Loucy (cell line): ENCODE results near the gene HOTAIR.

Source experiments
- H2AFZ ChIP-seq: fragments of 200-600 bp; sonication (generic); 2 replicates; pipeline ENCODE4 v1.6.0; 2016; ENCODE audit warnings: antibody characterized with exemption, mild to moderate bottlenecking, low read length, moderate library complexity
- H3F3A ChIP-seq: fragments of 200-600 bp; 2 replicates; pipeline ENCODE4 v1.6.0; 2016; ENCODE audit warnings: antibody characterized with exemption, low read depth, mild to moderate bottlenecking
- H3K27me3 ChIP-seq: fragments of 200-600 bp; sonication (generic); 2 replicates; pipeline ENCODE4 v1.6.1; 2014; ENCODE audit warnings: low read length, mild to moderate bottlenecking; ENCODE audit not compliant: insufficient read depth, poor library complexity, severe bottlenecking
- H3K36me3 ChIP-seq: fragments of 200-600 bp; sonication (generic); 2 replicates; pipeline ENCODE4 v1.6.1; 2016; ENCODE audit warnings: low read length; ENCODE audit not compliant: insufficient read depth
- H3K4me1 ChIP-seq: fragments of 200-600 bp; sonication (generic); 2 replicates; pipeline ENCODE4 v1.5.1; 2014; ENCODE audit warnings: low read length, mild to moderate bottlenecking; ENCODE audit not compliant: insufficient read depth, poor library complexity, severe bottlenecking
- H3K4me2 ChIP-seq: fragments of 200-600 bp; sonication (generic); 2 replicates; pipeline ENCODE4 v1.6.0; 2014; ENCODE audit warnings: antibody characterized with exemption, low read length, low read depth, mild to moderate bottlenecking; ENCODE audit not compliant: poor library complexity, severe bottlenecking
- H3K4me3 ChIP-seq: fragments of 200-600 bp; sonication (generic); 2 replicates; pipeline ENCODE4 v1.5.1; 2014; ENCODE audit warnings: low read length, mild to moderate bottlenecking, mixed read lengths; ENCODE audit not compliant: poor library complexity, severe bottlenecking
- H3K79me2 ChIP-seq: fragments of 200-600 bp; sonication (generic); 2 replicates; pipeline ENCODE4 v1.6.1; 2014; ENCODE audit warnings: low read length; ENCODE audit not compliant: insufficient read depth
- H3K9ac ChIP-seq: fragments of 200-600 bp; sonication (generic); 2 replicates; pipeline ENCODE4 v1.6.0; 2014; ENCODE audit warnings: mild to moderate bottlenecking, low read depth, low read length, moderate library complexity; ENCODE audit not compliant: poor library complexity, severe bottlenecking
- H3K9me2 ChIP-seq: fragments of 200-600 bp; sonication (generic); replicated peaks from 2 replicates; pipeline ENCODE4 v1.6.1; 2016; ENCODE audit warnings: low read depth, low read length, mixed read lengths
- H3K9me3 ChIP-seq: fragments of 200-600 bp; sonication (generic); 2 replicates; pipeline ENCODE4 v1.6.1; 2014; ENCODE audit warnings: mild to moderate bottlenecking, antibody characterized with exemption, low read length, low read depth; ENCODE audit not compliant: insufficient read depth
- H4K20me1 ChIP-seq: fragments of 200-600 bp; sonication (generic); 2 replicates; pipeline ENCODE4 v1.6.0; 2014; ENCODE audit warnings: antibody characterized with exemption, low read length, mild to moderate bottlenecking; ENCODE audit not compliant: insufficient read depth, poor library complexity, severe bottlenecking
- CTCF ChIP-seq: fragments of 200-600 bp; sonication (generic); conservative IDR thresholded peaks from 2 replicates; pipeline ENCODE4 v1.5.1; 2014; ENCODE audit warnings: mild to moderate bottlenecking, antibody characterized with exemption, low read length
- EZH2phosphoT487 ChIP-seq: fragments of 200-600 bp; IDR thresholded peaks from 2 replicates; pipeline ENCODE4 v1.6.1; 2018; ENCODE audit warnings: antibody characterized with exemption, mild to moderate bottlenecking, moderate library complexity, borderline replicate concordance

Gene HOTAIR

GRCh38 chr12:53994009-53994263, 19.2 kb upstream of the HOTAIR start:
- Histone ChIP-seq H3F3A (no peaks in the 10 kb centered on the region), H3K9ac (no peak overlapping the region), H3K27me3 (no peaks in the 10 kb centered on the region), H3K9me3 (no peaks in the 10 kb centered on the region), H3K36me3 (no peaks in the 10 kb centered on the region), H3K4me1 (peaks cover 65% of the 10 kb centered on the region), H3K4me2 (no peak overlapping the region), H3K4me3 (no peak overlapping the region), H2AFZ (no peak overlapping the region), H3K9me2 (no peaks in the 10 kb centered on the region), H3K79me2 (peaks cover 47% of the 10 kb centered on the region), H4K20me1 (peaks cover 4% of the 10 kb centered on the region)
- TF ChIP-seq EZH2phosphoT487 (no peak), CTCF (no peak)

- Histone ChIP-seq H3K27me3 (no peaks in the 10 kb centered on the region), H3K9me3 (no peaks in the 10 kb centered on the region), H2AFZ (no peak overlapping the region), H3K4me1 (peaks cover 65% of the 10 kb centered on the region), H3K9me2 (no peaks in the 10 kb centered on the region), H4K20me1 (peaks cover 4% of the 10 kb centered on the region), H3K4me2 (no peak overlapping the region), H3K79me2 (peaks cover 47% of the 10 kb centered on the region), H3K36me3 (no peaks in the 10 kb centered on the region), H3F3A (no peaks in the 10 kb centered on the region), H3K4me3 (no peak overlapping the region), H3K9ac (no peak overlapping the region)
- no peak for TF ChIP-seq CTCF
- TF ChIP-seq EZH2phosphoT487 = no peak
Observed at GRCh38 chr12:53993162-53994008, 18.6 kb upstream of the HOTAIR start.

GRCh38 chr12:53992377-53992889, 17.7 kb upstream of the HOTAIR start:
- no peak for TF ChIP-seq CTCF
- Histone ChIP-seq H3K4me1 (peaks cover 65% of the 10 kb centered on the region), H3K9ac (no peak overlapping the region), H3F3A (no peaks in the 10 kb centered on the region), H3K9me2 (no peaks in the 10 kb centered on the region), H3K79me2 (peaks cover 43% of the 10 kb centered on the region), H3K4me3 (no peak overlapping the region), H2AFZ (no peak overlapping the region), H4K20me1 (no peaks in the 10 kb centered on the region), H3K9me3 (no peaks in the 10 kb centered on the region), H3K27me3 (no peaks in the 10 kb centered on the region), H3K36me3 (no peaks in the 10 kb centered on the region), H3K4me2 (no peak overlapping the region)
